HepG2 (cell line): ENCODE results near the gene GOLGA6L10. TPM values are rescaled to one million over a fixed set of nuclear protein-coding genes. Genes with fewer than 3 reads are reported as not detected.
"Not testable (repeated sequence)": the region's sequence is repeated elsewhere in the genome, so short reads cannot be mapped to it uniquely, and the experiment has no call there.

ENCODE experiments used
- ATAC-seq: fragments of 200-7000 bp; cut with Tn5 transposase; 3 replicates; pipeline ENCODE4 v1.9.1; 2020; ENCODE audit warnings: mild to moderate bottlenecking, moderate library complexity
- BruUV-seq: library from RNA; stranded (reverse); fragments of 400-500 nt; replicated peaks from 2 replicates; lab custom pipeline; 2021; lab: Mats Ljungman, UMichigan
- CTCF ChIA-PET: fragments of 300-600 bp; formaldehyde crosslinking; extraction: SDS; loops from one replicate; lab custom pipeline; 2021; ENCODE audit warnings: low total read pairs, inconsistent platforms, low intra/inter-chr PET ratio; lab: Yijun Ruan, JAX
- POLR2A ChIA-PET: fragments of 350-600 bp; sonication (Branson Sonifier 250); formaldehyde crosslinking; loops from one replicate; lab custom pipeline; 2020; ENCODE audit warnings: antibody characterized with exemption, inconsistent platforms; lab: Yijun Ruan, JAX
- DNase-seq: peaks from one replicate; pipeline ENCODE4 v3.0.0-alpha.2; 2015; ENCODE audit warnings: low spot score
- FAIRE-seq: peaks from 3 replicates; lab custom pipeline; 2011; peaks lifted over from hg19 to GRCh38; lab: Jason Lieb, UNC
- H2AFZ ChIP-seq: one replicate; pipeline ENCODE4 v1.6.1; 2011; ENCODE audit warnings: low read length, inconsistent platforms
- H3K27ac ChIP-seq: fragments of 300-600 bp; 3 replicates; pipeline ENCODE4 v1.8.0; 2011; ENCODE audit warnings: mixed run types, mild to moderate bottlenecking, mixed read lengths, low read length, inconsistent platforms; ENCODE audit not compliant: insufficient read depth; ENCODE audit errors: extremely low read length
- H3K27me3 ChIP-seq, 2 experiments: fragments of 200-600 bp in 1 of 2; 2 replicates in 1 of 2; 3 replicates in 1 of 2; pipeline versions ENCODE4 v1.6.0 to v1.8.0; 2011; ENCODE audit warnings: low read length in 2 of 2, mild to moderate bottlenecking in 2 of 2, moderate library complexity in 2 of 2, inconsistent platforms in 1 of 2; ENCODE audit not compliant: insufficient read depth in 2 of 2, control insufficient read depth in 1 of 2
- H3K36me3 ChIP-seq, 2 experiments: fragments of 200-600 bp in 1 of 2; replicated peaks in 1 of 2; 2 replicates in 1 of 2; 3 replicates in 1 of 2; pipeline versions ENCODE4 v1.5.1 to v1.8.0; 2011; ENCODE audit warnings: low read length in 2 of 2, inconsistent platforms in 1 of 2; ENCODE audit not compliant: insufficient read depth in 2 of 2, control insufficient read depth in 1 of 2
- H3K4me1 ChIP-seq: 2 replicates; pipeline ENCODE4 v1.5.1; 2012; ENCODE audit warnings: low read length, inconsistent platforms; ENCODE audit not compliant: insufficient read depth
- H3K4me2 ChIP-seq: 2 replicates; pipeline ENCODE4 v1.6.0; 2011; ENCODE audit warnings: low read depth, low read length, inconsistent platforms
- H3K4me3 ChIP-seq, 3 experiments: fragments of 200-600 bp in 1 of 3; sonication (generic), shearing (Covaris generic) in 1 of 3; replicated peaks in 1 of 3; 2 replicates each; pipeline ENCODE4 v1.5.1; 2011 to 2016; ENCODE audit warnings: low read length in 3 of 3, inconsistent platforms in 2 of 3, low read depth in 2 of 3, mild to moderate bottlenecking in 2 of 3, control low read depth in 1 of 3, mixed read lengths in 1 of 3; ENCODE audit not compliant: insufficient read depth in 1 of 3
- H3K79me2 ChIP-seq: one replicate; pipeline ENCODE4 v1.6.1; 2011; ENCODE audit warnings: low read length, inconsistent platforms; ENCODE audit not compliant: insufficient read depth
- H3K9ac ChIP-seq: 2 replicates; pipeline ENCODE4 v1.6.0; 2011; ENCODE audit warnings: mild to moderate bottlenecking, low read depth, low read length, inconsistent platforms; ENCODE audit not compliant: insufficient read depth
- H3K9me3 ChIP-seq: 2 replicates; pipeline ENCODE4 v1.5.1; 2012; ENCODE audit warnings: mild to moderate bottlenecking, low read length
- H4K20me1 ChIP-seq: 2 replicates; pipeline ENCODE4 v1.6.0; 2011; ENCODE audit warnings: inconsistent platforms, mild to moderate bottlenecking, low read length, moderate library complexity; ENCODE audit not compliant: insufficient read depth
- WGBS: methylation state at CpG from one replicate; pipeline ENCODE4 v1.1.6; 2017; ENCODE audit warnings: low lambda C conversion rate; 5-methylcytosine and 5-hydroxymethylcytosine counted together
- in situ Hi-C: cut with HindIII; loops from 2 replicates; pipeline ENCODE4 v1.10.0; 2017; ENCODE audit warnings: low pct_unique_long_range_greater_than_20kb; ENCODE audit not compliant: extremely low pct_ligation_motif_present
- intact Hi-C: fragments of 100-400 bp; cut with micrococcal nuclease; formaldehyde crosslinking; loops from one replicate; pipeline ENCODE4 v1.10.0; 2022; ENCODE audit not compliant: unreplicated experiment
- polyA plus RNA-seq, 8 experiments: library from polyadenylated mRNA; depleted of rRNA in 3 of 8; stranded (reverse) in 7 of 8; unstranded in 1 of 8; fragments of >200 nt; fragmentation: Illumina TruSeq in 4 of 8; extraction: Trizol in 4 of 8; gene quantifications; 2 replicates each; pipeline versions ENCODE4 v1.2.1 to v1.2.3, GENCODE V29; 2011 to 2016; ENCODE audit warnings: low read depth in 4 of 8, missing spikeins in 1 of 8, mixed read lengths in 1 of 8; ENCODE audit not compliant: insufficient read depth in 1 of 8
- total RNA-seq, 5 experiments: library from RNA; depleted of rRNA; stranded (reverse); fragments of >200 nt; fragmentation: Illumina TruSeq; extraction: Trizol; gene quantifications; 2 replicates each; pipeline ENCODE4 v1.2.3, GENCODE V29; 2016; ENCODE audit warnings: low read depth in 1 of 5

Gene GOLGA6L10
- total and polyA plus RNA-seq, 2 of the 13 experiments (the other 11 are each of a cell fraction or from before 2014, with no cell fraction given) = 1.5 to 2.5 TPM

DNA sequence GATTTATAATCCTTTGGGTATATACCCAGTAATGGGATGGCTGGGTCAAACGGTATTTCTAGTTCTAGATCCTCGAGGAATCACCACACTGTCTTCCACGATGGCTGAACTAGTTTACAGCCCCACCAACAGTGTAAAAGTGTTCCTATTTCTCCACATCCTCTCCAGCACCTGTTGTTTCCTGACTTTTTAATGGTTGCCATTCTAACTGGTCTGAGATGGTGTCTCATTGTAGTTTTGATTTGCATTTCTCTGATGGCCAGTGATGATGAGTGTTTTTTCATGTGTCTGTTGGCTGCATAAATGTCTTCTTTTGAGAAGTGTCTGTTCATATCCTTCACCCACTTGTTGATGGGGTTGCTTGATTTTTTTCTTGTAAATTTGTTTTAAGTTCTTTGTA lies 40.9 kb upstream of the GOLGA6L10 start:
- DNase-seq, H3K4me2 ChIP-seq, in situ Hi-C loops, intact Hi-C loops, H4K20me1 ChIP-seq, ATAC-seq, H3K9ac ChIP-seq, H2AFZ ChIP-seq, POLR2A ChIA-PET, H3K36me3 ChIP-seq, FAIRE-seq, H3K4me3 ChIP-seq, H3K4me1 ChIP-seq, H3K27me3 ChIP-seq, BruUV-seq, H3K27ac ChIP-seq, H3K79me2 ChIP-seq, CTCF ChIA-PET, H3K9me3 ChIP-seq: not testable (repeated sequence)
- 90% methylated on average over 3 of the region's 3 CpGs for WGBS

DNA sequence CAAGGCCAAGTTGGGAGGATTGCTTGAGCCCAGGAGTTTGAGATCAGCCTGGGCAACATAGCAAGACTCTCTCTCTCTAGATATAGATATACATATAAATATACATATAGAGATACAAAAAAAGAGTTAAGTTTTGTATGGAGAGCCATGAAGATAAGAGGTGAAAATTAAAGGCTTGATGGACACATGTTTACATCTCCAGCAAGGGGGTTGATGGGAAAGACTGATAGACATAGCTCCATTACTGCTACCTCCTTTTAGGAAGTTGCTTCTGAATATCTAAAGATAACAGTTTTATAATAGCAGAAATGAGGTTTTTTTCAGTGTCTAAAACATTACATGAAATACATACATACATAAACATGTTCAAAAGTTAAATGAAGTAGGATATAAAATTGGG lies 37.9 kb upstream of the GOLGA6L10 start:
- in situ Hi-C loops, H3K4me2 ChIP-seq, ATAC-seq, H3K9me3 ChIP-seq, DNase-seq, H3K27me3 ChIP-seq, H3K9ac ChIP-seq, H3K27ac ChIP-seq, BruUV-seq, H4K20me1 ChIP-seq, FAIRE-seq, H3K4me1 ChIP-seq, POLR2A ChIA-PET, intact Hi-C loops, CTCF ChIA-PET, H3K4me3 ChIP-seq, H3K79me2 ChIP-seq, H3K36me3 ChIP-seq, H2AFZ ChIP-seq: not testable (repeated sequence)

DNA sequence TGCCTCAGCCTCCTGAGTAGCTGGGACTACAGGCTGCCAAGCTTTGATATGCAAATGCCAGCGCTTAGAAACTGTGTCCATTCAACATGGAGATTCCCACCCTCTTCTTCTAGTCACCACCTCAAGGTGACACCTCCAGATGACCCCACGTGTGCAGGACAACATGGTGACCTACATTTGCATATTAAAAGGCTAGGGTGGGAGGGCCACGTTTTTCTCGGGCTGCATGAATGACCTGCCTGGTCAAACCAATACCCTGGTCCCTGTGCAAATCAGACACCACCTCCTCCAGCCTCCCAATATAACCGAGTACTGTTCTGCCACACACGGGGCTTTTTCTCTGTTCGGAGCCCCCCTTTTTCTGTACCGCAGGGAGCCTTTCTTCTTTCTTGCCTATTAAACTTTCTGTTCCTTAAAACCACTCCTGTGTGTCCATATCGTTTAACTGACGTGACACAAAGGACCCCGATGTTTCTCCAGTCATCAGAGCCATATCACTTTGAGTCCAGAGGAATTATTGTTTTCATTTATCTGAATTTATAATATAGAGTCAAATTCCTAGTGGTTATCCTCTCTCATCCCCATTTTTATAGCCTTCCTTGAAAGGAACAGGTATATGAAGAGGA lies 32.2 kb upstream of the GOLGA6L10 start:
- H3K36me3 ChIP-seq, H3K9ac ChIP-seq, BruUV-seq, H4K20me1 ChIP-seq, in situ Hi-C loops, H2AFZ ChIP-seq, POLR2A ChIA-PET, H3K4me3 ChIP-seq, ATAC-seq, H3K4me2 ChIP-seq, H3K27ac ChIP-seq, CTCF ChIA-PET, H3K4me1 ChIP-seq, intact Hi-C loops, FAIRE-seq, H3K79me2 ChIP-seq, H3K27me3 ChIP-seq, DNase-seq, H3K9me3 ChIP-seq: not testable (repeated sequence)
- 93% methylated on average over 11 of the region's 11 CpGs for whole genome bisulfite sequencing

DNA sequence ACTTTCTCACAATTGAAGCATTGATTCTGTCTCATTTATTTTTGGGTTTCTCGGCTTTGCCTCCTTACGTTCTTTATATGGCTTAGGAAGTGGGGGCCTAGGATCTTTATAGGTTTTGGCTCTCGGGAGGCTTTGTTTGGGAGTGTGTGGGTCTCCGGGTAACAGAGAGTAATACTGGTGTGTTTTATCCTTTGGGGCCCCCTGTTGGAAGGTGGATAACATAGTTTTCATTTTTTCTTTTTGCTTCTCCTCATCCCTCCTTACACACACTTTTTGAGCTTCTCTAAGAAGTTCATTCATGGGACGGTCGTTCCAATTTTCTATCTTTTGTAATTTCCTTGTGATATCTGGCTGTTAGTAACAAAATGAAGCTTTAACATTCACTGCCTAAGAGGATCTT lies 30.3 kb upstream of the GOLGA6L10 start:
- H3K4me2 ChIP-seq, DNase-seq, BruUV-seq, intact Hi-C loops, H3K9me3 ChIP-seq, H4K20me1 ChIP-seq, H3K36me3 ChIP-seq, H3K27ac ChIP-seq, H3K27me3 ChIP-seq, H3K4me3 ChIP-seq, H3K9ac ChIP-seq, H2AFZ ChIP-seq, POLR2A ChIA-PET, in situ Hi-C loops, FAIRE-seq, CTCF ChIA-PET, H3K79me2 ChIP-seq, ATAC-seq, H3K4me1 ChIP-seq: not testable (repeated sequence)
- WGBS = 73% methylated on average over 6 of the region's 6 CpGs
